Upper lobe of right lung (tissue), 1 donor: Measurements from ENCODE around the gene ARID5B. TPM values are rescaled to one million over a fixed set of nuclear protein-coding genes. Genes with fewer than 3 reads are reported as not detected.

Source experiments
- ATAC-seq: fragments of 200-7000 bp; cut with Tn5 transposase; one replicate; pipeline ENCODE4 v1.9.1; 2020; ENCODE audit warnings: mild to moderate bottlenecking, moderate library complexity
- DNase-seq: peaks from one replicate; pipeline ENCODE4 v3.0.0-alpha.2; 2020
- H3K27ac ChIP-seq: fragments of 200-600 bp; one replicate; pipeline ENCODE4 v1.8.0; 2022
- H3K27me3 ChIP-seq: fragments of 200-600 bp; one replicate; pipeline ENCODE4 v1.8.0; 2022; ENCODE audit warnings: mild to moderate bottlenecking
- H3K36me3 ChIP-seq: fragments of 200-600 bp; one replicate; pipeline ENCODE4 v1.8.0; 2022
- H3K4me1 ChIP-seq: fragments of 200-600 bp; one replicate; pipeline ENCODE4 v1.8.0; 2022
- H3K4me3 ChIP-seq: fragments of 200-600 bp; one replicate; pipeline ENCODE4 v1.8.0; 2022; ENCODE audit warnings: mild to moderate bottlenecking
- H3K9me3 ChIP-seq: fragments of 200-600 bp; one replicate; pipeline ENCODE4 v1.8.0; 2022
- intact Hi-C: fragments of 100-400 bp; cut with DNase I; formaldehyde crosslinking; loops from one replicate; pipeline ENCODE4 v1.11.0; 2022
- total RNA-seq: library from RNA; stranded (reverse); fragmentation: NEBNext Ultra II Directional; extraction: Animal tissue kit (Norgen Biotek cat#: 25700); gene quantifications from one replicate; pipeline ENCODE4 v1.2.1, GENCODE V29; 2021
- TF ChIP-seq, protein P1 (sequence below): fragments of 200-600 bp; IDR thresholded peaks from one replicate; pipeline ENCODE4 v1.8.0; 2022; ENCODE audit warnings: antibody characterized with exemption
- donor health status: DM: no; HTN: yes; CAD: no; lungs with severe emphysema.

The ARID5B gene
- total RNA-seq, 1 donor from 2014 or later: 34.1 TPM

DNA sequence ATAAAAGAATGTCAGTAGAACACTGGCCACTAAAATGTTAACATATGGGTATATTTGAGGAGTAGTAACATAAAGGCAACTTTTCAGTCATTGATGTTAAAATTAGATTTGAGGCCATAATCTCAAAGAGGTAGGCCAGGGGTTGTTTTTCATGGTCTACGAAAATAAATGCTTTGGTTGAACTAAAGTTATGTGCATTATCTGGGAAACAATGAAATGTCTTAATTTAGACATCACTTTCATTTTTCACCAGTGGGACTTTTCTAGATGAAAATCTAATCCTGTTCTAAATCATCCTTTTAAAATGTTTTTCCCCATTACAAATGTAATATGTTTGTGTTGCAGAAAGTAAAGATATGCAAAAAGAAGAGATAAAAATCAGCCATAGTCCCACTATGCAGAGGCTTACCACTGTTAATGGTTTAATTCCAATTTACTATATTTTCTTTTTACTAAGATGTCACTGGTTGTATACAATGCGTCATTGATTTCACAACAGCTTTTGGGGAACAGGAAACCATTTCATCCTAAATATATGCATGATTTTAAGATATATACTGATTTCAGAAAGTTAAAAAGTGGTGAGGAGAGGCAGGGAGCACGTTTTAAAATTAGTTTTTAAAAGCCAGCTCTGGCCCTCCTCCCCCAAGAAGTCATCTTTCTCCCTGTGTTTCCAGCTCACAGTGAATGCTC is 64.3 kb downstream of the ARID5B start:
- Histone ChIP-seq H3K4me1 (peaks cover 20% of the 10 kb centered on the region), H3K27ac (no peak overlapping the region), H3K36me3 (peaks cover 6% of the 10 kb centered on the region), H3K9me3 (no peaks in the 10 kb centered on the region), H3K4me3 (no peak overlapping the region), H3K27me3 (no peaks in the 10 kb centered on the region)
- no peak for DNase-seq
- TF ChIP-seq, protein P1, sequence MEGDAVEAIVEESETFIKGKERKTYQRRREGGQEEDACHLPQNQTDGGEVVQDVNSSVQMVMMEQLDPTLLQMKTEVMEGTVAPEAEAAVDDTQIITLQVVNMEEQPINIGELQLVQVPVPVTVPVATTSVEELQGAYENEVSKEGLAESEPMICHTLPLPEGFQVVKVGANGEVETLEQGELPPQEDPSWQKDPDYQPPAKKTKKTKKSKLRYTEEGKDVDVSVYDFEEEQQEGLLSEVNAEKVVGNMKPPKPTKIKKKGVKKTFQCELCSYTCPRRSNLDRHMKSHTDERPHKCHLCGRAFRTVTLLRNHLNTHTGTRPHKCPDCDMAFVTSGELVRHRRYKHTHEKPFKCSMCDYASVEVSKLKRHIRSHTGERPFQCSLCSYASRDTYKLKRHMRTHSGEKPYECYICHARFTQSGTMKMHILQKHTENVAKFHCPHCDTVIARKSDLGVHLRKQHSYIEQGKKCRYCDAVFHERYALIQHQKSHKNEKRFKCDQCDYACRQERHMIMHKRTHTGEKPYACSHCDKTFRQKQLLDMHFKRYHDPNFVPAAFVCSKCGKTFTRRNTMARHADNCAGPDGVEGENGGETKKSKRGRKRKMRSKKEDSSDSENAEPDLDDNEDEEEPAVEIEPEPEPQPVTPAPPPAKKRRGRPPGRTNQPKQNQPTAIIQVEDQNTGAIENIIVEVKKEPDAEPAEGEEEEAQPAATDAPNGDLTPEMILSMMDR: no peak
- ATAC-seq: no peak
- intact Hi-C loops: no loop called here

DNA sequence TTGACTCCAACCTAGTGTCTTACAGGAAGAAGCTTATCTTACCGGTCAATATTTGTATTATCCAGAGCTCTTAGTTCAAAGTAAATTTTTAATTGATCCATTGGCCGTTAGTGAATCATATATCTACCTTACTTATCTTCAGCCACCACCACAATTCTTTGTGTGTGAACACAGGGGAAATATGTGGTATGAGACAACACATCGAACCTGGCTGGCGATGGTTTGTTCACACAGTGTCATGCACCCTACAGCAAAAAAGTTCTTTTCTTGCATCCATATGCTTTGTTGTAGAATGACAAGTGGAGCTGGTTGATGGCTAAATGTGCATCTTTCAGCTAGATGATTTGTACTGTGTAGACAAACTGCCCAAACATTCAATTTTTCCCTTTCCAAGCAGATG is 65.8 kb downstream of the ARID5B start:
- Histone ChIP-seq H3K27me3 (no peaks in the 10 kb centered on the region), H3K27ac (no peak overlapping the region), H3K4me1 (peaks cover 27% of the 10 kb centered on the region), H3K4me3 (no peak overlapping the region), H3K36me3 (peaks cover 5% of the 10 kb centered on the region), H3K9me3 (no peaks in the 10 kb centered on the region)
- DNase-seq (no peak), ATAC-seq (no peak)
- TF ChIP-seq, protein P1: no peak
- intact Hi-C loops: no loop called here

DNA sequence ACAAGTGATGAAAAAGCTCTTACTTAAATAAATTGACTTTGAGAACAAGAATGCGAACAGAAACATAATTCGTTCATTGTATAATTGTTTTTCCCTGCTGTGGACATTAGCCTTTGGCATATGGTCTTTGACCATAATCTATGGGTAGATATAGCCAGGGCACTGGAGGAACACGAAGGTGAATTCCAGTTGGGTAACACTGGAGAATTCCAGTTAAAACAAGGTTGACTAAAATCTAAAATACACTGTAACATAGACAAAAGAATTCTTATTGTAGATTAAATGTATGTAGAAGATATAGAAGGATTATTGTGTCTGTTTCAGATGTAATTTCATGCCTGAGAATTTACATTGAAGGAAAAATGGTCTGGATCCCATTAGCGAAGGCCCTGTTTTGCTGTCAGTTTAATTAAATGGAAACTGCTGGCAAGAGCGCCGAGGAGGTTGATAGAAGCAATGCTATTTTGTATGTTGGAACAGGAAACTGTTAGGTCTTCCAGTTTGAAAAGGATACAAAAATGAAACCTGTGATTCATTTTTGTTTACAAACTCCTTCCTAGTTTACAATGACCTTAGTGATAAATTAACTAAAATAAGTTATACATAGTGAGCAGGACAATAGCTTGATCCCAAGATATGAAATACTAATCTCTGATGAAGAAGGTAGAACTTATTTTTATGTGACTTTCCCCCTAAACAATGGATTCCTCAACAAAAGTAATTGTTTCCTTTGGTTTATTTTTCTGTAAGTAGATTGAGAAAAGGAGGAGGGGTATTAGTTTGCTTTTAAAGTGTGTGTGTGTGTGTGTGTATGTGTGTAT is 68.9 kb downstream of the ARID5B start:
- Histone ChIP-seq H3K9me3 (no peaks in the 10 kb centered on the region), H3K36me3 (no peaks in the 10 kb centered on the region), H3K27ac (peak overlapping the region; percentile 32), H3K27me3 (no peaks in the 10 kb centered on the region), H3K4me1 (peaks cover 23% of the 10 kb centered on the region), H3K4me3 (no peak overlapping the region)
- ATAC-seq: no peak
- intact Hi-C loops: no loop called here
- DNase-seq: no peak
- TF ChIP-seq, protein P1: no peak

DNA sequence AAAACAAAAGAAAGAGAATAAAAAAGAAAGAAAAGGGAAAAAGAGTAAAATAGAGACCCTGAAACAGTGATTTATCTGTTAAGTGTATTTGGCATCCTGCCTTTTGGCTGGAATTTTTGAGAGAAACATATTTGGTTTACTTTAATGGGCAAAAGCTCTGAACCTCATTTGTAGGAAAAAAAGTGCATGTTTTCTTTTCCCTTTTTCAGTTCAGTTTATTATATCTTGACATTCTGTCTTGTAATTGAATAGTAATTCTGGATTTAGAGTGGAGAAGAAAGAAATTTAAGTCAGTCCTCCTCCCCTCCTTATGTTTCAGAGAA is 69.5 kb downstream of the ARID5B start:
- DNase-seq (no peak), ATAC-seq (no peak)
- Histone ChIP-seq H3K36me3 (no peaks in the 10 kb centered on the region), H3K4me1 (peaks cover 23% of the 10 kb centered on the region), H3K4me3 (no peak overlapping the region), H3K27me3 (no peaks in the 10 kb centered on the region), H3K9me3 (no peaks in the 10 kb centered on the region), H3K27ac (peak overlapping the region; percentile 32)
- intact Hi-C loops: no loop called here
- TF ChIP-seq, protein P1: no peak

DNA sequence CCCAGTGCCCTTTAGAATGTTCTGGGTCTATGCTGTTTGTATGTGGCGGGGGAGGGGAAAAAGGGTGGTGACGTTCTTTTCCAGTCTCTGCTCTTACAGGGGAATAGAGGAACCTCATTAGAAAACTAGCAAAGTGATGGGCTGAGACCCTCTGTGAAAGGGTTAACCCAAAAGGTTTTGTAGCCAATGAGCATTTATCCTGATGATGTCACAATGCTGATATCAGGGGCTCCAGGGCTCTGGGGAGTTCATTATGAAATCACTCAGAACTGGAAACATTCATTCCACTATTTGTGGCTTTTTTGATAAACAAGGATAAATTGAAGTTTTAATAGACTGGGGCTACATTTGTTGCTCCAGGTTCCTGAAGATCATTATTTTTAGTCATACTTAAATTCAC is 71.7 kb downstream of the ARID5B start:
- no peaks in the 10 kb centered on the region for H3K27me3 ChIP-seq
- TF ChIP-seq, protein P1: no peak
- intact Hi-C loops: no loop called here
- H3K27ac ChIP-seq: no peak overlapping the region
- no peak overlapping the region for H3K4me3 ChIP-seq
- no peak for ATAC-seq
- no peaks in the 10 kb centered on the region for H3K36me3 ChIP-seq
- H3K9me3 ChIP-seq: no peaks in the 10 kb centered on the region
- H3K4me1 ChIP-seq: peaks cover 23% of the 10 kb centered on the region
- DNase-seq: no peak
